ENCODE measurements around the gene RBM4. TPM values are rescaled to one million over a fixed set of nuclear protein-coding genes. Genes with fewer than 3 reads are reported as not detected.

The RBM4 gene
- total and polyA plus RNA-seq, 2 donors (not counting 1 experiment from before 2014, with no cell fraction given) = 125 to 199 TPM

- H3K79me2 ChIP-seq (ENCODE audit: control insufficient read depth, insufficient read depth, low read length) = peaks cover 61% of the 10 kb centered on the region
- no peak overlapping the region for H2AFZ ChIP-seq (ENCODE audit: insufficient read depth, low read depth, low read length, poor library complexity, severe bottlenecking)
- no peak overlapping the region for H3K4me3 Mint-ChIP-seq
- H3K4me1 Mint-ChIP-seq = peaks cover 55% of the 10 kb centered on the region
- H4K20me1 ChIP-seq (ENCODE audit: control insufficient read depth, insufficient read depth, low read length, poor library complexity, severe bottlenecking) = peaks cover 6% of the 10 kb centered on the region
- DNase-seq (no peak), ATAC-seq (ENCODE audit: low read depth) (no peak)
- WGBS (ENCODE audit: insufficient coverage) = 100% methylated on average over 1 of the region's 1 CpG
- POLR2A ChIA-PET = interaction anchor here (2.1 kb wide), 1 partner anchor 65 kb away, joined by 8 read pairs; the partner anchor contains the start of gene RBM4B
- TF ChIP-seq CTCF (IDR thresholded peaks at IDR 0.05) = no peak
- no peak for TF ChIP-seq EZH2 (IDR thresholded peaks at IDR 0.05; ENCODE audit: borderline replicate concordance, insufficient read depth, low read depth, low read length, poor library complexity, severe bottlenecking)
- H3K9me3 Mint-ChIP-seq (ENCODE audit: insufficient read depth) = no peaks in the 10 kb centered on the region
- peaks cover 0 to 7% (median 0%) of the 10 kb centered on the region in 3 donors for H3K9me3 ChIP-seq (ENCODE audit: control extremely low read depth in 1 of 3, control insufficient read depth in 2 of 3, insufficient read depth in 1 of 3, low read length in 2 of 3)
- no peak overlapping the region for H3K4me3 ChIP-seq (ENCODE audit: control extremely low read depth in 1 of 5, extremely low read depth in 1 of 5, insufficient read depth in 1 of 5, low read depth in 2 of 5, low read length in 4 of 5)
- peak overlapping the region; percentile 60 for H3K27ac ChIP-seq (ENCODE audit: low read length in 2 of 2)
- no peak overlapping the region for H3K9ac ChIP-seq (ENCODE audit: low read length)
- H3K4me1 ChIP-seq (ENCODE audit: control insufficient read depth in 2 of 2, insufficient read depth in 2 of 2, low read length in 2 of 2) = peaks cover 51 to 65% of the 10 kb centered on the region in 2 donors
- peak overlapping the region; percentile 86 for H3K27ac Mint-ChIP-seq
- CTCF ChIA-PET = interaction anchor here (1.4 kb wide), 1 partner anchor 20 kb away, joined by 3 read pairs; the partner anchor contains the start of genes CCDC87 and CCS
- no peaks in the 10 kb centered on the region for H3K27me3 Mint-ChIP-seq
- H3K4me2 ChIP-seq (replicated peaks; ENCODE audit: low read depth, low read length, poor library complexity, severe bottlenecking) = peak overlapping the region; percentile 51
- H3K36me3 ChIP-seq (replicated peaks in 1 of 2; ENCODE audit: control extremely low read depth in 1 of 2, control insufficient read depth in 1 of 2, extremely low read depth in 1 of 2, insufficient read depth in 2 of 2, low read length in 1 of 2) = no peaks in the 10 kb centered on the region
- intact Hi-C loops (cut with micrococcal nuclease) = no loop called here
- no peaks in the 10 kb centered on the region for H3K27me3 ChIP-seq (replicated peaks in 1 of 4; ENCODE audit: control extremely low read depth in 1 of 4, control insufficient read depth in 3 of 4, insufficient read depth in 4 of 4, low read length in 3 of 4)
Observed at GRCh38 chr11:66612458-66612857, 26.0 kb upstream of the RBM4 start.

GRCh38 chr11:66614073-66614472 lies 24.4 kb upstream of the RBM4 start:
- Mint-ChIP-seq H3K27ac (no peak overlapping the region), H3K9me3 (ENCODE audit: insufficient read depth) (no peaks in the 10 kb centered on the region), H3K4me1 (peaks cover 60% of the 10 kb centered on the region), H3K4me3 (no peak overlapping the region), H3K27me3 (no peaks in the 10 kb centered on the region)
- 97% methylated on average over 13 of the region's 13 CpGs for WGBS (ENCODE audit: insufficient coverage)
- no peaks in the 10 kb centered on the region for H3K9me3 ChIP-seq (ENCODE audit: control extremely low read depth in 1 of 3, control insufficient read depth in 2 of 3, insufficient read depth in 1 of 3, low read length in 2 of 3)
- H2AFZ ChIP-seq (ENCODE audit: insufficient read depth, low read depth, low read length, poor library complexity, severe bottlenecking) = no peak overlapping the region
- no peak overlapping the region for H3K4me2 ChIP-seq (replicated peaks; ENCODE audit: low read depth, low read length, poor library complexity, severe bottlenecking)
- peaks cover 21% of the 10 kb centered on the region for H4K20me1 ChIP-seq (ENCODE audit: control insufficient read depth, insufficient read depth, low read length, poor library complexity, severe bottlenecking)
- no peak overlapping the region for H3K9ac ChIP-seq (ENCODE audit: low read length)
- H3K79me2 ChIP-seq (ENCODE audit: control insufficient read depth, insufficient read depth, low read length) = peaks cover 78% of the 10 kb centered on the region
- H3K36me3 ChIP-seq (replicated peaks in 1 of 2; ENCODE audit: control extremely low read depth in 1 of 2, control insufficient read depth in 1 of 2, extremely low read depth in 1 of 2, insufficient read depth in 2 of 2, low read length in 1 of 2) = peaks cover 0 to 8% of the 10 kb centered on the region in 2 experiments
- H3K27ac ChIP-seq (ENCODE audit: low read length in 2 of 2) = no peak overlapping the region
- ATAC-seq (ENCODE audit: low read depth) (no peak), DNase-seq (no peak)
- TF ChIP-seq EZH2 (IDR thresholded peaks at IDR 0.05; ENCODE audit: borderline replicate concordance, insufficient read depth, low read depth, low read length, poor library complexity, severe bottlenecking) = no peak
- TF ChIP-seq CTCF (IDR thresholded peaks at IDR 0.05) = no peak
- H3K27me3 ChIP-seq (replicated peaks in 1 of 4; ENCODE audit: control extremely low read depth in 1 of 4, control insufficient read depth in 3 of 4, insufficient read depth in 4 of 4, low read length in 3 of 4) = no peaks in the 10 kb centered on the region
- CTCF ChIA-PET = interaction anchor here (0.7 kb wide), 2 partner anchors 22 to 850 kb away, joined by 3 to 4 read pairs; no protein-coding TSS in a partner anchor
- peaks cover 56 to 65% of the 10 kb centered on the region in 2 donors for H3K4me1 ChIP-seq (ENCODE audit: control insufficient read depth in 2 of 2, insufficient read depth in 2 of 2, low read length in 2 of 2)
- no peak overlapping the region for H3K4me3 ChIP-seq (ENCODE audit: control extremely low read depth in 1 of 5, extremely low read depth in 1 of 5, insufficient read depth in 1 of 5, low read depth in 2 of 5, low read length in 4 of 5)
- intact Hi-C loops (cut with micrococcal nuclease) = no loop called here
- POLR2A ChIA-PET = interaction anchor here (1.2 to 2.1 kb wide), 2 partner anchors 24 to 63 kb away, joined by 3 to 8 read pairs; partner anchors contain the start of genes RBM4 and RBM4B
